DND-41 (cell line): ENCODE data around the gene VPS11.
A peak's percentile ranks its signal among the peaks of the same experiment; 100 is the strongest.

Experiments
- EZH2 ChIP-seq: IDR thresholded peaks from 3 replicates; pipeline ENCODE4 v1.6.1; 2012; ENCODE audit warnings: borderline replicate concordance, low read depth, mild to moderate bottlenecking, moderate library complexity, low read length, inconsistent platforms; ENCODE audit not compliant: severe bottlenecking
- TF ChIP-seq, protein P1 (sequence below): IDR thresholded peaks from 2 replicates; pipeline ENCODE4 v1.5.1; 2012; ENCODE audit warnings: borderline replicate concordance, low read length, moderate library complexity, mild to moderate bottlenecking; ENCODE audit not compliant: poor library complexity, severe bottlenecking; ENCODE audit errors: extremely low read depth

DNA sequence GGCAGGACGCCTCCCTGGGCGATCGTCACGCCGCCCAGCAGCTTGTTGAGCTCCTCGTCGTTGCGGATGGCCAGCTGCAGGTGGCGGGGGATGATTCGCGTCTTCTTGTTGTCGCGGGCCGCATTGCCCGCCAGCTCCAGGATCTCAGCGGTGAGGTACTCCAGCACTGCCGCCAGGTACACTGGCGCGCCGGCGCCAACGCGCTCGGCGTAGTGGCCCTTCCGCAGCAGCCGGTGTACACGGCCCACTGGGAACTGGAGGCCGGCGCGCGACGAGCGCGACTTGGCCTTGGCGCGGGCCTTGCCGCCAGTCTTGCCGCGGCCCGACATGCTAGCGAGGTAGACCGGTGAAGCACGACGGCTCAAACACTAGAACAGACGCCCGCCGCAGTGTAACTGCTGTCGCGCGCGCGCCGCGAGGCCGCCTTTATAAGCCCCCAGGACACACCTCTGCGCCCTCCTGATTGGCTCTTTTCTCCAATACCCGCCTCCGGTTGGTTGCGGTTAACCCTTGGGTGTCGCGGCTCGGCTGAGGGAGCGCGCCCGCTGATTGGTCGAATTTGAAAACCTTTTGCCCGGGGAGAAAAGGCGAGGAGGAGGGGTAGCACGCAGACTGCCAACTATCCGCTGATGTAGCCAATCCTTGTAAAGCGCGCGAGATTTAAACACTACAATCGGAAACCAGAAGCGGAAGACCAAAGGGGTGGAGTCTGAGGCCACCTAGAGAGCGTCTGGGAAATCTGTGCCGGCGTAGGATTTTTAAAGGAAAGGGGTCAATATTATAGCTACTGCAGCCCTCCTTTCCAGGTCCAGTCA, 27.7 kb downstream of the VPS11 start:
- TF ChIP-seq, protein P1, sequence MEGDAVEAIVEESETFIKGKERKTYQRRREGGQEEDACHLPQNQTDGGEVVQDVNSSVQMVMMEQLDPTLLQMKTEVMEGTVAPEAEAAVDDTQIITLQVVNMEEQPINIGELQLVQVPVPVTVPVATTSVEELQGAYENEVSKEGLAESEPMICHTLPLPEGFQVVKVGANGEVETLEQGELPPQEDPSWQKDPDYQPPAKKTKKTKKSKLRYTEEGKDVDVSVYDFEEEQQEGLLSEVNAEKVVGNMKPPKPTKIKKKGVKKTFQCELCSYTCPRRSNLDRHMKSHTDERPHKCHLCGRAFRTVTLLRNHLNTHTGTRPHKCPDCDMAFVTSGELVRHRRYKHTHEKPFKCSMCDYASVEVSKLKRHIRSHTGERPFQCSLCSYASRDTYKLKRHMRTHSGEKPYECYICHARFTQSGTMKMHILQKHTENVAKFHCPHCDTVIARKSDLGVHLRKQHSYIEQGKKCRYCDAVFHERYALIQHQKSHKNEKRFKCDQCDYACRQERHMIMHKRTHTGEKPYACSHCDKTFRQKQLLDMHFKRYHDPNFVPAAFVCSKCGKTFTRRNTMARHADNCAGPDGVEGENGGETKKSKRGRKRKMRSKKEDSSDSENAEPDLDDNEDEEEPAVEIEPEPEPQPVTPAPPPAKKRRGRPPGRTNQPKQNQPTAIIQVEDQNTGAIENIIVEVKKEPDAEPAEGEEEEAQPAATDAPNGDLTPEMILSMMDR, result peak; percentile 25
- no peak for TF ChIP-seq EZH2
